Measurements from ENCODE around the gene RNPEP. TPM values are rescaled to one million over a fixed set of nuclear protein-coding genes. Genes with fewer than 3 reads are reported as not detected.

RNPEP gene
- total and polyA plus RNA-seq, 2 of the 13 experiments (the other 11 are each of a cell fraction or from before 2014, with no cell fraction given): 20.6 to 38.4 TPM

GRCh38 chr1:201982623-201983379 lies at the start of gene RNPEP (continued):
- peak; percentile 48; the same call in 1 of the 2 replicates for TF ChIP-seq ARID5B (CRISPR knock-in tag; IDR thresholded peaks at IDR 0.05)
- TF ChIP-seq ZBED4 (CRISPR knock-in tag; IDR thresholded peaks at IDR 0.05; ENCODE audit: borderline replicate concordance): no peak
- no peak for TF ChIP-seq NFIB (CRISPR knock-in tag; IDR thresholded peaks at IDR 0.05; ENCODE audit: borderline replicate concordance)
- peak; percentile 41; the same call in 1 of the 2 replicates for TF ChIP-seq SP2 (CRISPR knock-in tag; IDR thresholded peaks at IDR 0.05)
- TF ChIP-seq POLR2G (IDR thresholded peaks at IDR 0.05; ENCODE audit: low read depth, low read length): peak; percentile 65
- no peak for TF ChIP-seq KLF15 (CRISPR knock-in tag; IDR thresholded peaks at IDR 0.05; ENCODE audit: borderline replicate concordance)
- no peak for TF ChIP-seq TOPORS (CRISPR knock-in tag; IDR thresholded peaks at IDR 0.05)
- TF ChIP-seq AHR (CRISPR knock-in tag; IDR thresholded peaks at IDR 0.05): no peak
- TF ChIP-seq HIC2 (CRISPR knock-in tag; IDR thresholded peaks at IDR 0.05; ENCODE audit: low read depth): no peak
- TF ChIP-seq FOXC1 (CRISPR knock-in tag; IDR thresholded peaks at IDR 0.05; ENCODE audit: borderline replicate concordance): 0 out of 2 replicates have a peak, but pooled peaks have one; percentile 69
- no peak for TF ChIP-seq NFATC3 (CRISPR knock-in tag; IDR thresholded peaks at IDR 0.05)
- peak; percentile 78; the same call in 1 of the 2 replicates for TF ChIP-seq GFI1 (CRISPR knock-in tag; IDR thresholded peaks at IDR 0.05; ENCODE audit: borderline replicate concordance)
- no peak for TF ChIP-seq ZNF460 (CRISPR knock-in tag; IDR thresholded peaks at IDR 0.05; ENCODE audit: borderline replicate concordance)
- no peak for TF ChIP-seq HNF1B (CRISPR knock-in tag; IDR thresholded peaks at IDR 0.05)
- no peak for TF ChIP-seq ZBTB3 (CRISPR knock-in tag; IDR thresholded peaks at IDR 0.05; ENCODE audit: borderline replicate concordance, low read depth)
- TF ChIP-seq ETV6 (CRISPR knock-in tag; conservative IDR thresholded peaks at IDR 0.05): peak; percentile 81

Data from HepG2 (cell line).